Fibroblast of skin of left biceps (primary cell): ENCODE results near the gene CLIP1.
"Not testable (repeated sequence)": the region's sequence is repeated elsewhere in the genome, so short reads cannot be mapped to it uniquely, and the experiment has no call there.

Experiments used
- DNase-seq, 2 experiments: peaks; one replicate each; pipeline ENCODE4 v3.0.0-alpha.2; 2013; ENCODE audit warnings: low read depth in 2 of 2

The CLIP1 gene

GRCh38 chr12:122435186-122435585 lies 12.7 kb upstream of the CLIP1 start:
- DNase-seq, result no peak

- DNase-seq, result not testable (repeated sequence)
Measured at GRCh38 chr12:122429043-122429442, 6.6 kb upstream of the CLIP1 start.

- DNase-seq, result no peak
Measured at GRCh38 chr12:122427403-122427802, 4.9 kb upstream of the CLIP1 start.

- no peak for DNase-seq
Measured at GRCh38 chr12:122423258-122424165, 1.0 kb upstream of the CLIP1 start.

GRCh38 chr12:122422730-122423257 lies 325 bp upstream of the CLIP1 start:
- DNase-seq, result no peak

GRCh38 chr12:122421187-122421820 lies 1.2 kb downstream of the CLIP1 start:
- no peak for DNase-seq

- no peak for DNase-seq
Measured at GRCh38 chr12:122420471-122421162, 1.9 kb downstream of the CLIP1 start.

- not testable (repeated sequence) for DNase-seq
Measured at GRCh38 chr12:122419094-122419493, 3.4 kb downstream of the CLIP1 start.

- DNase-seq, result not testable (repeated sequence)
Measured at GRCh38 chr12:122415665-122416064, 6.8 kb downstream of the CLIP1 start.

GRCh38 chr12:122413516-122414404 lies 8.7 kb downstream of the CLIP1 start:
- DNase-seq, result no peak

GRCh38 chr12:122412851-122413433 lies 9.5 kb downstream of the CLIP1 start:
- no peak for DNase-seq

- DNase-seq, result no peak
Measured at GRCh38 chr12:122411537-122411936, 10.9 kb downstream of the CLIP1 start.

- DNase-seq, result no peak
Measured at GRCh38 chr12:122407208-122407607, 15.3 kb downstream of the CLIP1 start.

GRCh38 chr12:122406701-122407164 lies 15.7 kb downstream of the CLIP1 start:
- peak; percentile 80 for DNase-seq

GRCh38 chr12:122403831-122404230 lies 18.6 kb downstream of the CLIP1 start:
- DNase-seq, result no peak

- no peak for DNase-seq
Measured at GRCh38 chr12:122403115-122403770, 19.2 kb downstream of the CLIP1 start.

GRCh38 chr12:122402264-122402663 lies 20.2 kb downstream of the CLIP1 start:
- DNase-seq, result no peak

- peak; percentile 52 to 57 for DNase-seq
Measured at GRCh38 chr12:122399592-122400373, 22.7 kb downstream of the CLIP1 start.

GRCh38 chr12:122399254-122399591 lies 23.2 kb downstream of the CLIP1 start:
- DNase-seq, result no peak
